Astrocyte of the spinal cord (primary cell): ENCODE results near the gene NGF.

Experiments used
- DNase-seq: peaks from one replicate; pipeline ENCODE4 v3.0.0; 2011; ENCODE audit warnings: low read depth, low spot score
- H3K4me3 ChIP-seq: 2 replicates; pipeline ENCODE4 v1.5.1; 2011; ENCODE audit warnings: low read depth, mild to moderate bottlenecking, low read length, moderate library complexity
- in situ Hi-C: cut with HindIII; loops from 2 replicates; pipeline ENCODE4 v1.10.0; 2017; ENCODE audit warnings: low sequenced_read_pairs
- TF ChIP-seq, protein P1 (sequence below): IDR thresholded peaks from 2 replicates; pipeline ENCODE4 v1.5.1; 2012; ENCODE audit warnings: low read depth, mild to moderate bottlenecking, low read length, inconsistent platforms

The NGF gene

GRCh38 chr1:115286431-115287205 is 51.4 kb downstream of the NGF start:
- no peak for DNase-seq
- in situ Hi-C loops = no loop called here
- H3K4me3 ChIP-seq = no peak overlapping the region
- TF ChIP-seq, protein P1, sequence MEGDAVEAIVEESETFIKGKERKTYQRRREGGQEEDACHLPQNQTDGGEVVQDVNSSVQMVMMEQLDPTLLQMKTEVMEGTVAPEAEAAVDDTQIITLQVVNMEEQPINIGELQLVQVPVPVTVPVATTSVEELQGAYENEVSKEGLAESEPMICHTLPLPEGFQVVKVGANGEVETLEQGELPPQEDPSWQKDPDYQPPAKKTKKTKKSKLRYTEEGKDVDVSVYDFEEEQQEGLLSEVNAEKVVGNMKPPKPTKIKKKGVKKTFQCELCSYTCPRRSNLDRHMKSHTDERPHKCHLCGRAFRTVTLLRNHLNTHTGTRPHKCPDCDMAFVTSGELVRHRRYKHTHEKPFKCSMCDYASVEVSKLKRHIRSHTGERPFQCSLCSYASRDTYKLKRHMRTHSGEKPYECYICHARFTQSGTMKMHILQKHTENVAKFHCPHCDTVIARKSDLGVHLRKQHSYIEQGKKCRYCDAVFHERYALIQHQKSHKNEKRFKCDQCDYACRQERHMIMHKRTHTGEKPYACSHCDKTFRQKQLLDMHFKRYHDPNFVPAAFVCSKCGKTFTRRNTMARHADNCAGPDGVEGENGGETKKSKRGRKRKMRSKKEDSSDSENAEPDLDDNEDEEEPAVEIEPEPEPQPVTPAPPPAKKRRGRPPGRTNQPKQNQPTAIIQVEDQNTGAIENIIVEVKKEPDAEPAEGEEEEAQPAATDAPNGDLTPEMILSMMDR = no peak

DNA sequence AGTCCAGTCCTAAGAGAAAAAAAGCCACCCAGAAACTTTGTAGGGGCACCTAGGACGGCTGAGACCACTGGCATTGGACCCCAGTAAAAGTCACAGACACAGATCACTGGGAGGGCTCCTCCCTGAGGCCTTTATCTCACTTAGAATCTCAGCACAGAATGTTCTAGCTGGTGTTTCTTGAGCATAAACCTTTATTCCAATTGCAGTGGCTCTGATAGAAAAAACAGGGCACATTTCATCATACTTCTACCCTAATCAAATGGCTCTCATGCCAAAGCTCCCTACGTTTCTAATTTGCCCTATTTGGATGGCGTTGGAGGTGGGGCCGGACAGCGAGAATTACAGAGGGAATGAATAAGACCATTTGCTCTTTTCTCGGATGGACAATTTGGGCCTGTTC is 53.8 kb downstream of the NGF start:
- DNase-seq = no peak

DNA sequence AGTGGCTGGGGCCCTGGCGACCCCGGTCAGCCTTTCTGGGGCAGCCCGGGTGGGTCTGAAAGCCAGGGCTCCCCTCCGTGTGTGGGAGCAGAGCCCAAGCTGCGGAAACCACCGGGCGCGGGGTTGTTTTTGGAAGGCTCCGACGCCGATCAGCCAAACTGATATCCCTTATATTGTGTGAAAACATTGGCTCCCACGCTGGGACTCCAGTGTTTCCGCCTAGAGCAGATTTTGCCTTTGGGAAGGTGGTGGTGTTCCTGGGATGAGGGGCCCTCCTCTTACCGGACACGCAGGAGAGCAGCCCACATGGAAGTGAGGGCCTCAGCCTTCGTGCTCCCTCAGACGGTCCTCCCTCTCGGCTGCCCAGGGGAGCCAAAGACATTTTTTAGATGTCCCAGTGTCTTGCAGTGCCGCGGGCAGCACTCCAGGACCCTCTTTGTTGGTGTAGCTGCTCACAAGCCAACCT is 54.3 kb downstream of the NGF start:
- in situ Hi-C loops = no loop called here
- H3K4me3 ChIP-seq = no peak overlapping the region
- TF ChIP-seq, protein P1 = no peak
- DNase-seq = no peak

More for the DNA sequence above, 53.8 kb downstream of the NGF start:
- H3K4me3 ChIP-seq = no peak overlapping the region
- in situ Hi-C loops = no loop called here
- TF ChIP-seq, protein P1 = no peak

DNA sequence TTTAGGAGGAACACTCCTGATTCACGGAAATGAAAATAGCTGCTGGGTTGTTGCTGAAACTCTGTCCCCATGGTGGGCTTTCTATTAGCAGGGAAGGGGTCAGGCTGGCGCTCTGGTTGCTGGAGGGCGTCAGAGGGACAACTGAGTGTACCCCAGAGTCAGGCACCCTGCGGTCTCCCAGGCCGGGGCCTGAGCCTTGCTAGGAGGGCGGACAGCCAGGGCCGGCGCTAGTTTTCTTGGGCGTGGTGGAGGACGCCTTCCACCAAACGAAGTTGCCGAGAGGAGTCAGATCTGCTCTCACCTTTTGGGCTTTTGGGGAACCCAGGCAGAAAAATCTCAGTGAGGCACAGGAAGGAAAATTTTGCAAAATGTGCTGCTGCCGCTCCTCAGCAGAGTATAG is 54.8 kb downstream of the NGF start:
- no peak for DNase-seq
- in situ Hi-C loops = no loop called here
- TF ChIP-seq, protein P1 = no peak
- H3K4me3 ChIP-seq = no peak overlapping the region

GRCh38 chr1:115282807-115283208 is 55.2 kb downstream of the NGF start:
- DNase-seq = peak; percentile 24
- TF ChIP-seq, protein P1 = no peak
- in situ Hi-C loops = no loop called here
- H3K4me3 ChIP-seq = no peak overlapping the region

- no peak overlapping the region for H3K4me3 ChIP-seq
- TF ChIP-seq, protein P1 = no peak
- in situ Hi-C loops = no loop called here
- no peak for DNase-seq
Observed at GRCh38 chr1:115281143-115281542, 56.9 kb downstream of the NGF start.
